ENCODE data around the gene CGA.
A peak's percentile ranks its signal among the peaks of the same experiment; 100 is the strongest.

CGA gene

GRCh38 chr6:87105823-87106222 lies 10.9 kb upstream of the CGA start:
- Histone ChIP-seq H3K36me3 (ENCODE audit: control insufficient read depth in 1 of 2, insufficient read depth in 2 of 2, low read length in 2 of 2) (no peaks in the 10 kb centered on the region), H3K4ac (ENCODE audit: low read depth, low read length) (no peak overlapping the region), H3K9ac (ENCODE audit: low read length) (no peak overlapping the region)

GRCh38 chr6:87104667-87105066 lies 9.8 kb upstream of the CGA start:
- no peak overlapping the region for H2BK5ac ChIP-seq (ENCODE audit: low read depth, low read length, poor library complexity)
- H3K4me1 ChIP-seq (ENCODE audit: control insufficient read depth in 1 of 2, insufficient read depth in 2 of 2, low read length in 2 of 2), result no peaks in the 10 kb centered on the region
- no peak overlapping the region for H2BK12ac ChIP-seq (ENCODE audit: low read length)
- no peak overlapping the region for H3K4me2 ChIP-seq (ENCODE audit: low read length)
- no peak overlapping the region for H3K18ac ChIP-seq (ENCODE audit: low read length)
- H3K14ac ChIP-seq (ENCODE audit: low read length), result no peak overlapping the region
- no peak overlapping the region for H3K9ac ChIP-seq (ENCODE audit: low read length)
- no peaks in the 10 kb centered on the region for H3K27me3 ChIP-seq (ENCODE audit: insufficient read depth, low read length)
- no peak overlapping the region for H2AFZ ChIP-seq (ENCODE audit: insufficient read depth, low read length, poor library complexity)
- no peak overlapping the region for H4K91ac ChIP-seq (ENCODE audit: low read depth, low read length)
- no peak overlapping the region for H3K4me3 ChIP-seq (ENCODE audit: low read depth, low read length)
- H3K9me3 ChIP-seq (ENCODE audit: insufficient read depth, low read depth, low read length), result no peaks in the 10 kb centered on the region
- peaks cover 1% of the 10 kb centered on the region for H3K79me1 ChIP-seq (ENCODE audit: low read length)
- H3K27ac ChIP-seq (ENCODE audit: low read depth, low read length), result no peak overlapping the region
- no peaks in the 10 kb centered on the region for H3K79me2 ChIP-seq (ENCODE audit: control insufficient read depth, insufficient read depth, low read length, poor library complexity)
- H2AK5ac ChIP-seq (ENCODE audit: low read length), result no peak overlapping the region
- no CpG with 5 or more reads among the region's 4 CpGs for WGBS (ENCODE audit: extremely low coverage, insufficient coverage, insufficient read length)
- DNase-seq, result no peak
- no peak overlapping the region for H3K23ac ChIP-seq (ENCODE audit: low read length)
- H3K4ac ChIP-seq (ENCODE audit: low read depth, low read length), result no peak overlapping the region
- no peaks in the 10 kb centered on the region for H3K36me3 ChIP-seq (ENCODE audit: control insufficient read depth in 1 of 2, insufficient read depth in 2 of 2, low read length in 2 of 2)
- H4K12ac ChIP-seq (ENCODE audit: low read depth, low read length), result no peak overlapping the region
- no peak overlapping the region for H4K8ac ChIP-seq (ENCODE audit: low read depth, low read length)
- H2BK120ac ChIP-seq (ENCODE audit: insufficient read depth, low read length, poor library complexity), result no peak overlapping the region

More at GRCh38 chr6:87105823-87106222, 10.9 kb upstream of the CGA start:
- no peak overlapping the region for H2BK120ac ChIP-seq (ENCODE audit: insufficient read depth, low read length, poor library complexity)
- no peak overlapping the region for H2BK12ac ChIP-seq (ENCODE audit: low read length)
- H3K27me3 ChIP-seq (ENCODE audit: insufficient read depth, low read length), result no peaks in the 10 kb centered on the region
- H3K4me3 ChIP-seq (ENCODE audit: low read depth, low read length), result no peak overlapping the region
- no peaks in the 10 kb centered on the region for H3K9me3 ChIP-seq (ENCODE audit: insufficient read depth, low read depth, low read length)
- no peak overlapping the region for H3K27ac ChIP-seq (ENCODE audit: low read depth, low read length)
- peak in 1 of 2 donors; percentile 84 for DNase-seq
- H3K14ac ChIP-seq (ENCODE audit: low read length), result no peak overlapping the region
- H4K8ac ChIP-seq (ENCODE audit: low read depth, low read length), result no peak overlapping the region
- H2AK5ac ChIP-seq (ENCODE audit: low read length), result no peak overlapping the region
- H3K23ac ChIP-seq (ENCODE audit: low read length), result no peak overlapping the region
- H3K4me1 ChIP-seq (ENCODE audit: control insufficient read depth in 1 of 2, insufficient read depth in 2 of 2, low read length in 2 of 2), result no peaks in the 10 kb centered on the region
- no peak overlapping the region for H3K4me2 ChIP-seq (ENCODE audit: low read length)
- no peak overlapping the region for H4K12ac ChIP-seq (ENCODE audit: low read depth, low read length)
- H2AFZ ChIP-seq (ENCODE audit: insufficient read depth, low read length, poor library complexity), result no peak overlapping the region
- peaks cover 1% of the 10 kb centered on the region for H3K79me1 ChIP-seq (ENCODE audit: low read length)
- no peak overlapping the region for H2BK5ac ChIP-seq (ENCODE audit: low read depth, low read length, poor library complexity)
- H3K18ac ChIP-seq (ENCODE audit: low read length), result no peak overlapping the region
- no peaks in the 10 kb centered on the region for H3K79me2 ChIP-seq (ENCODE audit: control insufficient read depth, insufficient read depth, low read length, poor library complexity)
- no peak overlapping the region for H4K91ac ChIP-seq (ENCODE audit: low read depth, low read length)

- no peak overlapping the region for H4K8ac ChIP-seq (ENCODE audit: low read depth, low read length)
- H3K79me2 ChIP-seq (ENCODE audit: control insufficient read depth, insufficient read depth, low read length, poor library complexity), result no peaks in the 10 kb centered on the region
- no peaks in the 10 kb centered on the region for H3K4me1 ChIP-seq (ENCODE audit: control insufficient read depth in 1 of 2, insufficient read depth in 2 of 2, low read length in 2 of 2)
- H3K27me3 ChIP-seq (ENCODE audit: insufficient read depth, low read length), result no peaks in the 10 kb centered on the region
- H2BK120ac ChIP-seq (ENCODE audit: insufficient read depth, low read length, poor library complexity), result no peak overlapping the region
- H3K79me1 ChIP-seq (ENCODE audit: low read length), result peaks cover 1% of the 10 kb centered on the region
- H2BK5ac ChIP-seq (ENCODE audit: low read depth, low read length, poor library complexity), result no peak overlapping the region
- H3K27ac ChIP-seq (ENCODE audit: low read depth, low read length), result no peak overlapping the region
- H3K4ac ChIP-seq (ENCODE audit: low read depth, low read length), result no peak overlapping the region
- H2AFZ ChIP-seq (ENCODE audit: insufficient read depth, low read length, poor library complexity), result no peak overlapping the region
- H4K91ac ChIP-seq (ENCODE audit: low read depth, low read length), result no peak overlapping the region
- no peak overlapping the region for H3K9ac ChIP-seq (ENCODE audit: low read length)
- no CpG with 5 or more reads among the region's 4 CpGs for WGBS (ENCODE audit: extremely low coverage, insufficient coverage, insufficient read length)
- DNase-seq, result no peak
- H2AK5ac ChIP-seq (ENCODE audit: low read length), result no peak overlapping the region
- no peak overlapping the region for H3K14ac ChIP-seq (ENCODE audit: low read length)
- H3K4me3 ChIP-seq (ENCODE audit: low read depth, low read length), result no peak overlapping the region
- no peak overlapping the region for H3K18ac ChIP-seq (ENCODE audit: low read length)
- no peak overlapping the region for H4K12ac ChIP-seq (ENCODE audit: low read depth, low read length)
- no peak overlapping the region for H3K23ac ChIP-seq (ENCODE audit: low read length)
- no peak overlapping the region for H2BK12ac ChIP-seq (ENCODE audit: low read length)
- no peaks in the 10 kb centered on the region for H3K36me3 ChIP-seq (ENCODE audit: control insufficient read depth in 1 of 2, insufficient read depth in 2 of 2, low read length in 2 of 2)
- no peak overlapping the region for H3K4me2 ChIP-seq (ENCODE audit: low read length)
- no peaks in the 10 kb centered on the region for H3K9me3 ChIP-seq (ENCODE audit: insufficient read depth, low read depth, low read length)
Measured at GRCh38 chr6:87103977-87104601, 9.2 kb upstream of the CGA start.

GRCh38 chr6:87102151-87102621 lies 7.3 kb upstream of the CGA start:
- Histone ChIP-seq H3K27me3 (ENCODE audit: insufficient read depth, low read length) (no peaks in the 10 kb centered on the region), H3K4me3 (ENCODE audit: low read depth, low read length) (no peak overlapping the region)

More at GRCh38 chr6:87102151-87102621, 7.3 kb upstream of the CGA start:
- Histone ChIP-seq H2BK12ac (ENCODE audit: low read length) (no peak overlapping the region), H3K9ac (ENCODE audit: low read length) (no peak overlapping the region), H3K9me3 (ENCODE audit: insufficient read depth, low read depth, low read length) (no peaks in the 10 kb centered on the region), H4K91ac (ENCODE audit: low read depth, low read length) (no peak overlapping the region), H3K14ac (ENCODE audit: low read length) (no peak overlapping the region), H3K4me2 (ENCODE audit: low read length) (no peak overlapping the region), H2BK120ac (ENCODE audit: insufficient read depth, low read length, poor library complexity) (no peak overlapping the region), H3K18ac (ENCODE audit: low read length) (no peak overlapping the region), H3K27ac (ENCODE audit: low read depth, low read length) (no peak overlapping the region), H4K8ac (ENCODE audit: low read depth, low read length) (peak overlapping the region; percentile 28), H2AK5ac (ENCODE audit: low read length) (no peak overlapping the region), H3K23ac (ENCODE audit: low read length) (no peak overlapping the region), H2BK5ac (ENCODE audit: low read depth, low read length, poor library complexity) (no peak overlapping the region), H3K4me1 (ENCODE audit: control insufficient read depth in 1 of 2, insufficient read depth in 2 of 2, low read length in 2 of 2) (no peaks in the 10 kb centered on the region), H4K12ac (ENCODE audit: low read depth, low read length) (no peak overlapping the region), H3K36me3 (ENCODE audit: control insufficient read depth in 1 of 2, insufficient read depth in 2 of 2, low read length in 2 of 2) (no peaks in the 10 kb centered on the region), H2AFZ (ENCODE audit: insufficient read depth, low read length, poor library complexity) (no peak overlapping the region), H3K79me2 (ENCODE audit: control insufficient read depth, insufficient read depth, low read length, poor library complexity) (no peaks in the 10 kb centered on the region), H3K4ac (ENCODE audit: low read depth, low read length) (no peak overlapping the region), H3K79me1 (ENCODE audit: low read length) (peaks cover 1% of the 10 kb centered on the region)
- no CpG with 5 or more reads among the region's 1 CpG for WGBS (ENCODE audit: extremely low coverage, insufficient coverage, insufficient read length)
- no peak for DNase-seq
